DOHH2 (cell line): ENCODE measurements around the gene ZNF385B.

Experiments used
- H3F3A ChIP-seq: fragments of 200-600 bp; sonication (generic), shearing (Covaris generic); 2 replicates; pipeline ENCODE4 v1.6.0; 2016; ENCODE audit warnings: antibody characterized with exemption, mild to moderate bottlenecking; ENCODE audit not compliant: control insufficient read depth, insufficient read depth
- H3K27ac ChIP-seq: fragments of 200-600 bp; sonication (generic); 2 replicates; pipeline ENCODE4 v1.5.1; 2014; ENCODE audit warnings: low read depth, mild to moderate bottlenecking, low read length, moderate library complexity
- H3K27me3 ChIP-seq: fragments of 200-600 bp; sonication (generic); 2 replicates; pipeline ENCODE4 v1.6.1; 2014; ENCODE audit warnings: mild to moderate bottlenecking, low read length, mixed read lengths; ENCODE audit not compliant: control insufficient read depth
- H3K36me3 ChIP-seq: fragments of 200-600 bp; sonication (generic); 2 replicates; pipeline ENCODE4 v1.6.1; 2014; ENCODE audit warnings: mild to moderate bottlenecking, low read length, moderate library complexity, mixed read lengths; ENCODE audit not compliant: control insufficient read depth
- H3K4me1 ChIP-seq: fragments of 200-600 bp; sonication (generic); 2 replicates; pipeline ENCODE4 v1.6.1; 2014; ENCODE audit warnings: mild to moderate bottlenecking, low read length, mixed read lengths; ENCODE audit not compliant: control insufficient read depth
- H3K4me2 ChIP-seq: fragments of 200-600 bp; sonication (generic); 2 replicates; pipeline ENCODE4 v1.6.0; 2014; ENCODE audit warnings: mild to moderate bottlenecking, low read length, moderate library complexity
- H3K4me3 ChIP-seq: fragments of 200-600 bp; sonication (generic); 2 replicates; pipeline ENCODE4 v1.5.1; 2014; ENCODE audit warnings: mild to moderate bottlenecking, low read length, mixed read lengths
- H3K79me2 ChIP-seq: fragments of 200-600 bp; sonication (generic); 2 replicates; pipeline ENCODE4 v1.6.1; 2014; ENCODE audit warnings: mild to moderate bottlenecking, low read length, mixed read lengths; ENCODE audit not compliant: control insufficient read depth
- H3K9me2 ChIP-seq: fragments of 200-600 bp; sonication (generic); replicated peaks from 2 replicates; pipeline ENCODE4 v1.6.1; 2014; ENCODE audit warnings: mild to moderate bottlenecking, low read length, mixed read lengths; ENCODE audit not compliant: control insufficient read depth
- H3K9me3 ChIP-seq: fragments of 200-600 bp; sonication (generic); 2 replicates; pipeline ENCODE4 v1.6.1; 2014; ENCODE audit warnings: antibody characterized with exemption, low read length, mixed read lengths; ENCODE audit not compliant: control insufficient read depth, insufficient read depth
- H4K20me1 ChIP-seq: fragments of 200-600 bp; sonication (generic); 2 replicates; pipeline ENCODE4 v1.6.0; 2014; ENCODE audit warnings: low read depth, mild to moderate bottlenecking, antibody characterized with exemption, low read length, moderate library complexity; ENCODE audit not compliant: control insufficient read depth, insufficient read depth
- CTCF ChIP-seq: fragments of 200-600 bp; sonication (generic); IDR thresholded peaks from one replicate; pipeline ENCODE4 v1.5.1; 2014; ENCODE audit warnings: antibody characterized with exemption, mild to moderate bottlenecking, low read depth, low read length; ENCODE audit not compliant: poor library complexity, severe bottlenecking
- EZH2phosphoT487 ChIP-seq: fragments of 200-600 bp; sonication (generic); IDR thresholded peaks from 2 replicates; pipeline ENCODE4 v1.6.1; 2017; ENCODE audit warnings: borderline replicate concordance, mild to moderate bottlenecking, antibody characterized with exemption, low read length, moderate library complexity, mixed read lengths

The ZNF385B gene

GRCh38 chr2:179657068-179657595 is 204.3 kb downstream of the ZNF385B start:
- H3K27me3 ChIP-seq = no peaks in the 10 kb centered on the region
- H3K4me1 ChIP-seq = no peaks in the 10 kb centered on the region
- no peaks in the 10 kb centered on the region for H3K9me2 ChIP-seq
- H3K27ac ChIP-seq = no peak overlapping the region
- no peaks in the 10 kb centered on the region for H3K36me3 ChIP-seq
- no peaks in the 10 kb centered on the region for H3K9me3 ChIP-seq
- no peaks in the 10 kb centered on the region for H3K79me2 ChIP-seq
- no peak for TF ChIP-seq EZH2phosphoT487
- TF ChIP-seq CTCF = no peak
- H3K4me3 ChIP-seq = no peak overlapping the region
- no peaks in the 10 kb centered on the region for H4K20me1 ChIP-seq
- H3F3A ChIP-seq = no peaks in the 10 kb centered on the region
- no peak overlapping the region for H3K4me2 ChIP-seq

DNA sequence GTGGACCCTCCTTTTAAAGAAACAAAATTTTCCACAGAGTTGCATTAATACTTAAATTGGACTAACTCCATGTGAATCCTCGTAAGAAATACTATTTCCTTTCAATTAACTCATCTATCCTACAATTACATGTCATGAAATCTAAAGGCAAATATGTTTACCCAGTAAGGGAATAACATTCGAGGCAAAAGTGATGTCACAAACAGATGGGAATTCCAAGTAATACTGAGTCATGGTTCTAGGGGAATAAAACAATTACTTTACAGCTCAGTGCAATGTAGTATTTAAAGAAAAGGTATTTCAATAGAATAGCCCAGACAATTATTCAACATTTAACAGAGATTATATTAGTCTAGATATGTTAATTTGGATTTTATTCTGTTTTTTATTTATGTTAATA is 205.8 kb downstream of the ZNF385B start:
- Histone ChIP-seq H3K4me2 (no peak overlapping the region), H3K4me3 (no peak overlapping the region), H3K4me1 (no peaks in the 10 kb centered on the region), H3K9me2 (no peaks in the 10 kb centered on the region), H3K36me3 (no peaks in the 10 kb centered on the region), H4K20me1 (no peaks in the 10 kb centered on the region), H3K27ac (no peak overlapping the region), H3F3A (no peaks in the 10 kb centered on the region), H3K79me2 (no peaks in the 10 kb centered on the region), H3K27me3 (no peaks in the 10 kb centered on the region), H3K9me3 (no peaks in the 10 kb centered on the region)
- TF ChIP-seq CTCF (no peak), EZH2phosphoT487 (no peak)

GRCh38 chr2:179654806-179655205 is 206.6 kb downstream of the ZNF385B start:
- Histone ChIP-seq H3K9me2 (no peaks in the 10 kb centered on the region), H4K20me1 (no peaks in the 10 kb centered on the region), H3K36me3 (no peaks in the 10 kb centered on the region), H3K79me2 (no peaks in the 10 kb centered on the region), H3F3A (no peaks in the 10 kb centered on the region), H3K27me3 (no peaks in the 10 kb centered on the region), H3K4me1 (no peaks in the 10 kb centered on the region), H3K4me3 (no peak overlapping the region), H3K4me2 (no peak overlapping the region), H3K9me3 (no peaks in the 10 kb centered on the region), H3K27ac (no peak overlapping the region)
- no peak for TF ChIP-seq CTCF
- TF ChIP-seq EZH2phosphoT487 = no peak

- no peaks in the 10 kb centered on the region for H3K79me2 ChIP-seq
- H3K9me3 ChIP-seq = no peaks in the 10 kb centered on the region
- H4K20me1 ChIP-seq = no peaks in the 10 kb centered on the region
- no peaks in the 10 kb centered on the region for H3F3A ChIP-seq
- H3K27ac ChIP-seq = no peak overlapping the region
- TF ChIP-seq EZH2phosphoT487 (no peak), CTCF (no peak)
- no peaks in the 10 kb centered on the region for H3K36me3 ChIP-seq
- H3K4me1 ChIP-seq = no peaks in the 10 kb centered on the region
- no peaks in the 10 kb centered on the region for H3K27me3 ChIP-seq
- H3K4me3 ChIP-seq = no peak overlapping the region
- H3K9me2 ChIP-seq = no peaks in the 10 kb centered on the region
- no peak overlapping the region for H3K4me2 ChIP-seq
Measured at GRCh38 chr2:179652296-179652695, 209.1 kb downstream of the ZNF385B start.
